Inflammatory macrophage treated with lipopolysaccharide for 4 hours (primary cell): ENCODE measurements around the gene SLF2.

Experiments used
- DNase-seq: peaks from one replicate; pipeline ENCODE4 v3.0.0-alpha.2; 2020

SLF2 gene, protein sequence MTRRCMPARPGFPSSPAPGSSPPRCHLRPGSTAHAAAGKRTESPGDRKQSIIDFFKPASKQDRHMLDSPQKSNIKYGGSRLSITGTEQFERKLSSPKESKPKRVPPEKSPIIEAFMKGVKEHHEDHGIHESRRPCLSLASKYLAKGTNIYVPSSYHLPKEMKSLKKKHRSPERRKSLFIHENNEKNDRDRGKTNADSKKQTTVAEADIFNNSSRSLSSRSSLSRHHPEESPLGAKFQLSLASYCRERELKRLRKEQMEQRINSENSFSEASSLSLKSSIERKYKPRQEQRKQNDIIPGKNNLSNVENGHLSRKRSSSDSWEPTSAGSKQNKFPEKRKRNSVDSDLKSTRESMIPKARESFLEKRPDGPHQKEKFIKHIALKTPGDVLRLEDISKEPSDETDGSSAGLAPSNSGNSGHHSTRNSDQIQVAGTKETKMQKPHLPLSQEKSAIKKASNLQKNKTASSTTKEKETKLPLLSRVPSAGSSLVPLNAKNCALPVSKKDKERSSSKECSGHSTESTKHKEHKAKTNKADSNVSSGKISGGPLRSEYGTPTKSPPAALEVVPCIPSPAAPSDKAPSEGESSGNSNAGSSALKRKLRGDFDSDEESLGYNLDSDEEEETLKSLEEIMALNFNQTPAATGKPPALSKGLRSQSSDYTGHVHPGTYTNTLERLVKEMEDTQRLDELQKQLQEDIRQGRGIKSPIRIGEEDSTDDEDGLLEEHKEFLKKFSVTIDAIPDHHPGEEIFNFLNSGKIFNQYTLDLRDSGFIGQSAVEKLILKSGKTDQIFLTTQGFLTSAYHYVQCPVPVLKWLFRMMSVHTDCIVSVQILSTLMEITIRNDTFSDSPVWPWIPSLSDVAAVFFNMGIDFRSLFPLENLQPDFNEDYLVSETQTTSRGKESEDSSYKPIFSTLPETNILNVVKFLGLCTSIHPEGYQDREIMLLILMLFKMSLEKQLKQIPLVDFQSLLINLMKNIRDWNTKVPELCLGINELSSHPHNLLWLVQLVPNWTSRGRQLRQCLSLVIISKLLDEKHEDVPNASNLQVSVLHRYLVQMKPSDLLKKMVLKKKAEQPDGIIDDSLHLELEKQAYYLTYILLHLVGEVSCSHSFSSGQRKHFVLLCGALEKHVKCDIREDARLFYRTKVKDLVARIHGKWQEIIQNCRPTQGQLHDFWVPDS

DNA sequence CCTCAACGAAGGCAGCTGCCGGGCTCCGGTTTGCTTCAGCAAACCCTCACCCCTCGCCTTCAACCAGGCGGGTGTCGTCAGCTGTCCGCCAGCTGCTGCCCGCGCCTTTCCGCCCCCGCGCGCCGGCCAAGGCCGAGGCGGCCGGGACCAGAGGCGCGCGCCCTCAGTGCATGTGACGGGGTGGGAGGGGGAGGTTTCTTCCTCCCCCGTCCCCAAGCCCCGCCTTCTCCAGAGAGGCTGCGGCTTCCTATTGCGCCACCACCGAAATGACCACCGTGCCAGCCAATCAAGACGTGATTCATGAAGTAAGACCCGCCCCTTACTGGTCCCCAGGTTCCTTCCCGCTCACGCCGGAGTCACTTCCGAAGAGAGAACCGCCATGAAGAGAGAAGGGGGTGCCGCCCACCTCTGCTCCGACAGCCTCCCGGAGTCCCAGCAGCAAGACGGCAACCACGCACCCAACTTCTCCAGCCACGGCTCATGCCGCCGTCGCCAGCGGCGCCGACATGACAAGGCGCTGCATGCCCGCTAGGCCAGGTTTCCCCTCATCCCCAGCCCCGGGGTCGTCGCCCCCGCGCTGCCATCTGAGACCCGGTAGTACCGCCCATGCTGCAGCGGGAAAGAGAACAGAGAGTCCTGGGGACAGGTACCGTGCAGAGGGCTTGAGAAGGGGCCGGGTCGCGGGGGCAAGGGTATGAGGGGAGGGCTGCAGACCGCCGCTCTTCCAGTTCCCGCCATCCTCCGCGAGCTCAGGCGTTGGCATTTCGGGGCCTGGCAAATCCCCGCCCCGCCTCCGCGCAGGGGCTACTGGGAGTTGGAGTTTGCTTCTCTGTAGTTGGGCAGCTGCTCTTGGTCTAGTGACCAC lies at the start of gene SLF2:
Gene SLF2, plus strand, starts transcription at position 359 of the 865 bp plus-strand sequence. Its CDS starts 148 bp downstream, at position 507.
- peak; percentile 97 for DNase-seq

GRCh38 chr10:100863433-100863832 lies 49.3 kb upstream of the SLF2 start:
- no peak for DNase-seq

- no peak for DNase-seq
Measured at GRCh38 chr10:100864036-100864885, 48.5 kb upstream of the SLF2 start.

GRCh38 chr10:100864978-100865377 lies 47.8 kb upstream of the SLF2 start:
- DNase-seq: no peak

GRCh38 chr10:100866010-100866409 lies 46.8 kb upstream of the SLF2 start:
- DNase-seq: no peak

- DNase-seq: no peak
Measured at GRCh38 chr10:100866575-100867098, 46.1 kb upstream of the SLF2 start.

DNA sequence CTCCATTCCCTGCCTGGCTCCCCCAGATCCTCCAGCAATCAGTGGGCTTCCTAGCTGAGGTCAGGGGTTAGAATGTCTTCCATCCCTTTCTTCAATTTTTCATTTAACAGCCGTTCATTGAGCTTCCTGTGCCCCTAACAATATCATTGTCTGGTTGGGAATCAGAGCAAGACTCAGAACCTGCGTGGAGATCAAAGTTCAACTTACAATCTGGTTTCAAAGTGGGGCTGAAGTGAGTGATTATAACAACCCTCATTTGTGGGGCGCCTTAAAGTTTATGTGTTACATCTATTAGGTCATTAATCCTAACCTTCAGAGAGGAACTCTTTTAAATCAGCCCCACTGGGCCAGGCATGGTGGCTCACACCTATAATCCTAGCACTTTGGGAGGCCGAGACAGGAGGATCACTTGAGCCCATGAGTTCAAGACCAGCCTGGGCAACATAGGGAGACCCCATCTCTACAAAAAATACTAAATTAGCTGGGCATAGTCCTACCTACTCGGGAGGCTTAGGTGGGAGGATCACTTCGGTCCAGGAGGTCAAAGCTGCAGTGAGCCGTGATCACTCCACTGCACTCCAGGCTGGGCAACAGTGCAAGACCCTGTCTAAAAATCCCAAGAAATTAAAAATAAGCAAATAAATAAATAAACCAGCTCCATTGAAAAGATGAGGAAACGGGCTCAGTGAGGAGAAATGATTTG lies 45.4 kb upstream of the SLF2 start:
- DNase-seq: no peak

- DNase-seq: no peak
Measured at GRCh38 chr10:100868382-100868781, 44.4 kb upstream of the SLF2 start.

GRCh38 chr10:100869399-100869798 lies 43.4 kb upstream of the SLF2 start:
- no peak for DNase-seq

DNA sequence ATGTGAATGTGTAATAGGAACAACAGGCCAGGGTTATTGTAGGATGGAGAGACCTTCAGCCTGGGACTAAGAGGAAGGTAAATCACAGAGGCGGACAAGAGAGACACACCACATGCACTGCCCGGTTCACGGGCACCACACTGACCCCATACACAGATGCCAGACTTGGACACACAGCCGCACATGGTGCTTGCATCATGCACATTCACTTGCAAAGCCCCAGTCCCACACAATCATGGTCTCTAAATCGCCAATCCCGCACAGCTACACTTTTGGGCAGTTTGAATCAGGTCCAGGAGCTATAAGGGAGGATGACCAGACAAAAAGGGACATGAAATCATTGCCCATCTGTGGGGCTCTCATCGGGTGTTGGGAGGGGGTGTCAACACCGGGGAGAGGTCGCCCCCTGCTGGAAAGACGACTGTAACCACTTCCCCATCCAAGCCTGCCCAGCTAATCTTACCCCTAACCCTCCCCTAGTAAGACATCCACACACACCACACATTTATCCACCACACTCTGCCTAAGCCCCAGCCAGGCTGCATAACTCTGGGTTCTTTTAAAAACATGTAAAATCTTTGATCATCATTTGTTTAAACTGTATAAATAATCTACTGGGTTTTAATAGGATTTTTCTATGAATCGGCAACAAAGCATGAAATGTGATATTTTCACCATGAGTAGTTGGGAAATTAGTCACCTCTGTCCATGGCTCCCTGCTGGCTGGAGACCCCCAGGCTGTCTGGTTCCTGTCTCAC lies 40.5 kb upstream of the SLF2 start:
- peak; percentile 21 for DNase-seq

DNA sequence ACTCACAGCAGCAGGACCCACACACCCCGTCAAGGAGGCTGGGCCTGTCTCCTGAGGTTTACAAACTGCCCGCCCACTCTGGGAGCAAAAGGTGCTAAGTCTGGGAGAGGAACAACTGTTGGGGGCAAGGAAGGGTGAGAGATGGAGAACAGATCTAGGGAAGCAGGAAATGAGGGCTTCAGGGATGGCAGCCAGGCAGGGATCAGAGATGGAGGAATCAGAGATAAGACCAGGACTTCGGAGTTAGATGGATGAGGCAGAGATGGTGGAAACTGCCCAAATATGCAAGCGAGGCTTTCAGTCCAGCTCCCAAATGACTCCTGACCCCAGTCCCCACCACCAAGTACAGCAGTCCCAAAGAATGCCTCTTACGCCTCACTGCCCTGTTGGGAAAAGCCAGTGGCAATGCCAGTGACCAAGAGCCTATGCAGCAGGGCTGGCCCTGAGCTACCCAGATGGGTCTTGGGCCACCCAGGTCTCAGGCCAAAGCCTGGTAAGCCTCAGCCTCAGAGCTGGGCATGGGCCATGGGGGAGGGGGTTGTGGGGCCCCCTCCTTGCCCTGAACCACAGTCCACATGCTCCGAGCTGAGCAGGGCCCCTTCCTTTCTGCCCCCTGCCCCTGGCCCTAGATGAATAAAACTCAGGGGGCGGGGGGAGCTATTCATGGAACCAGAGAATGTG lies 39.5 kb upstream of the SLF2 start:
- no peak for DNase-seq

DNA sequence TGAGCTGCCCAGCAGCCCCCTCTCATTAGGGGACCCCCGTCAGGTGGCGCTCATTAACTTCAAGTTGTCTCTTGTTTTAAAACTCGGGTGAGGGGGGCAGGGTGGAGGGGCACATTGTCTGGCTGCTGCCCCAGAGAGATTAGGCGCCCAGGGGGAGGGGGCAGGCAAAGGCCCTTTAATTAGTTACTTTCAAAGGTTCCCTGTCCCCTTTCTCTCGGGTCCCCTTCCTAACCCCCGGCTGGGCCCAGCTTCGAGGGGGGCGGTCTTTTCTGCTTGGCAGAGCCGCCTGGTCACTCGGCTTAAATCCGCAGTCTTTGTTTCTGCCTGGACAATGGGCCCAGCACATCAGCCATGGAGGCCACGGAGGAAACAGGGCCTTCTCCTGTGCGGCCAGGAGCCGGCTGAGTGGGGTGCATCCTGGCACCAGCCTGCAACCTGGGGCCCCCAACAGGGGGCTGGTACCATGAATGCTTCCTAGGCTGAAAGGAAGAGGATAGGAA lies 38.9 kb upstream of the SLF2 start:
- no peak for DNase-seq

DNA sequence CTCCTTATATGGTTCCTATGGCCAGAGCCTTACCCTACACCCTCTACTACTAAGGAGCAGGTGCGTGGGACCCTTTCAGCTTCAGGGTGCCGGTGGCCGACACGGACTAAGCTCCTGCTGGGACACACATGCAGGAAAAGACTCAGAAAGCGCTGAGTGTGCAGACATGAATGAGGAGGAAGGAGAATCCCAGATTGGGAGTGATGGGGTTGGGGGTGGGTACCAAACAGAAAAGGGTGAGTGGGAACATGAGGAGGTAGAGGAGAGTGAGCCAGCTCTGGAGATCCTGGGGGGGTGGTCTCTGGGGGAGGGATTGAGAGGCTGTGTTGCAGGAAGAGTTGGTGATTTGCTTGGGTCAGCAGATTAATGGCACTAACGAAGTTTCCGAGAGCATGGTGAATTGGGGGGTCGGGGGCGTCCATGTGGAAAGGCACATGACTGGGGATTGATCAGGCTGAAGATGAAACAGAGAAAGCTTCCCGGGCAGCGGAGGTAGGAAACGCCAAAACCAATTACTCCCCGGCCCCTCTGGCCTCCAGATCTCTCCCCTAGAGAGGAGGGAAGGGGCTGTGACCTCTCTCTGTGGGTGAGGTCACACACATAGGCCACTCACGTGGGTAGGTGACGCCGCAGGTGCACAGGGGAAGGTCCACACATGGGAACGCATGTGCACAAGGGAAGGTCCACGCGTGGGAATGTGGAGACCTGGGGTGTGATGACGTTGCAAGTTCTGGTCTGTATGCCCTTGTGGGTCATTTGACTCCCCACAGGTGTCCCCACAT lies 37.9 kb upstream of the SLF2 start:
- no peak for DNase-seq

GRCh38 chr10:100875484-100876166 lies 37.1 kb upstream of the SLF2 start:
- no peak for DNase-seq

- DNase-seq: no peak
Measured at GRCh38 chr10:100876585-100877460, 35.9 kb upstream of the SLF2 start.

GRCh38 chr10:100877461-100877850 lies 35.3 kb upstream of the SLF2 start:
- no peak for DNase-seq
